Renal cortical epithelial cell (primary cell): ENCODE measurements around the gene NUTF2. TPM values are rescaled to one million over a fixed set of nuclear protein-coding genes. Genes with fewer than 3 reads are reported as not detected.

Experiments
- total RNA-seq: library from RNA; depleted of rRNA; stranded (reverse); fragments of >200 nt; gene quantifications from 2 replicates; pipeline ENCODE4 v1.2.3, GENCODE V29; 2014

The NUTF2 gene
- total RNA-seq, 1 donor from 2014 or later = 204 TPM

Other genes starting within 250 kb of the NUTF2 start
- gene CARMIL2, start 201.8 kb upstream of the NUTF2 start, total RNA-seq = 0.55 and 2.8 TPM in 2 replicates
- 10.0 and 11.3 TPM in 2 replicates for gene ACD, start 186.7 kb upstream of the NUTF2 start, total RNA-seq
- gene PARD6A, start 186.0 kb upstream of the NUTF2 start, total RNA-seq = 2.8 and 16.1 TPM in 2 replicates
- 14.6 and 22.8 TPM in 2 replicates for gene ENKD1, start 180.2 kb upstream of the NUTF2 start, total RNA-seq
- gene C16orf86, start 180.1 kb upstream of the NUTF2 start, total RNA-seq = 4.6 and 11.1 TPM in 2 replicates
- 24.7 and 33.6 TPM in 2 replicates for gene GFOD2, start 127.6 kb upstream of the NUTF2 start, total RNA-seq
- gene RANBP10, start 40.4 kb upstream of the NUTF2 start, total RNA-seq = 2.4 and 11.0 TPM in 2 replicates
- gene TSNAXIP1, start 40.0 kb upstream of the NUTF2 start, total RNA-seq = under 0.01 and 4.8 TPM in 2 replicates
- gene THAP11, start 4.6 kb upstream of the NUTF2 start, total RNA-seq = 19.6 and 36.1 TPM in 2 replicates
- gene CENPT, start 760 bp downstream of the NUTF2 start, total RNA-seq = 34.7 and 37.2 TPM in 2 replicates
- gene EDC4, start 26.1 kb downstream of the NUTF2 start, total RNA-seq = 48.4 and 62.9 TPM in 2 replicates
- gene NRN1L, start 38.0 kb downstream of the NUTF2 start, total RNA-seq = not detected in 2 replicates
- gene PSKH1, start 46.3 kb downstream of the NUTF2 start, total RNA-seq = 14.8 and 39.7 TPM in 2 replicates
- 0.15 and 0.69 TPM in 2 replicates for gene CTRL, start 84.9 kb downstream of the NUTF2 start, total RNA-seq
- gene PSMB10, start 89.9 kb downstream of the NUTF2 start, total RNA-seq = 26.4 and 143 TPM in 2 replicates
- gene LCAT, start 97.2 kb downstream of the NUTF2 start, total RNA-seq = 2.1 and 5.8 TPM in 2 replicates
- 42.0 and 104 TPM in 2 replicates for gene SLC12A4, start 121.7 kb downstream of the NUTF2 start, total RNA-seq
- gene DPEP3, start 133.6 kb downstream of the NUTF2 start, total RNA-seq = not detected in 2 replicates
- not detected in 2 replicates for gene DPEP2, start 152.6 kb downstream of the NUTF2 start, total RNA-seq
- gene DPEP2NB, start 169.0 kb downstream of the NUTF2 start, total RNA-seq = not detected in 2 replicates
- gene DDX28, start 176.3 kb downstream of the NUTF2 start, total RNA-seq = 12.9 TPM in 2 replicates
- gene DUS2, start 176.4 kb downstream of the NUTF2 start, total RNA-seq = 19.0 and 23.8 TPM in 2 replicates
- 6.1 and 17.4 TPM in 2 replicates for gene NFATC3, start 238.4 kb downstream of the NUTF2 start, total RNA-seq